ENCODE data around the gene LAMB4. TPM values are rescaled to one million over a fixed set of nuclear protein-coding genes. Genes with fewer than 3 reads are reported as not detected.

Gene LAMB4
- total and polyA plus RNA-seq, 2 of the 8 experiments (the other 6 are each of a cell fraction or from before 2014, with no cell fraction given) = not detected

DNA sequence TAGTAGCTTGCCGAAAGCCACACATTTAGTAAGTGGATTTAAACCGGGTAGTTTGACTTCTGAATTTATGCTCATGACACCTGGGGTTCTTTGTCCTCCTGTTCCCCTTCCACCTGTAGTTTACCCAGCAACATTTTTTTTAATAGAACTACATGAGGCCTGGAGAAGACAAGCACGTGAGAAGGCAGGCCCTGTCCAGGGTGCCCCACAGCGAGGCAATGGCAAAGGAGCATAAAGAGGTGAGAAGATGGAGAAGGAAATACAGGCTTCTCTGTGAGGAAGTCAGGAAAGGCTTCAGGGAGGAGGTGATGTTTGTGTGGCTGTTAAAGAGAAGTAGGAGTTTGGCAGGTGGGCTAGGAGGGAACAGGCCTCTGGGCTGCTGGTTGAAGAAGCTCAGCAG, 76.9 kb downstream of the LAMB4 start (continued):
- TF ChIP-seq CTCF (IDR thresholded peaks at IDR 0.05; ENCODE audit: control extremely low read depth in 1 of 3, insufficient read depth in 1 of 3, low read depth in 1 of 3, low read length in 3 of 3) (no peak), GTF2F1 (IDR thresholded peaks at IDR 0.05; ENCODE audit: borderline replicate concordance, low read depth, low read length) (no peak), YY1 (IDR thresholded peaks at IDR 0.05; ENCODE audit: low read depth, low read length) (no peak), TAF1 (IDR thresholded peaks at IDR 0.05; ENCODE audit: low read depth, low read length) (no peak), SIRT6 (IDR thresholded peaks at IDR 0.05; ENCODE audit: low read length) (no peak)

All from H1 (cell line).